GM12878 (cell line): ENCODE measurements around the gene TJAP1. TPM values are rescaled to one million over a fixed set of nuclear protein-coding genes. Genes with fewer than 3 reads are reported as not detected.

Experiments
- ATAC-seq: fragments of 200-7000 bp; cut with Tn5 transposase; 3 replicates; pipeline ENCODE4 v1.9.1; 2020; ENCODE audit warnings: mild to moderate bottlenecking, moderate library complexity
- BruUV-seq: library from RNA; stranded (reverse); fragments of 400-500 nt; replicated peaks from 2 replicates; lab custom pipeline; 2021; lab: Mats Ljungman, UMichigan
- CTCF ChIA-PET: fragments of 300-600 bp; sonication (Branson Sonifier 250); formaldehyde crosslinking; extraction: SDS; loops from one replicate; lab custom pipeline; 2021; ENCODE audit warnings: inconsistent platforms; lab: Yijun Ruan, JAX
- POLR2A ChIA-PET: fragments of 350-600 bp; formaldehyde crosslinking; extraction: SDS; loops from one replicate; lab custom pipeline; 2021; ENCODE audit warnings: inconsistent platforms; lab: Charles Lee
- RAD21 ChIA-PET: fragments of 300-600 bp; sonication (Branson Sonifier 250); formaldehyde crosslinking; loops from one replicate; lab custom pipeline; 2023; ENCODE audit warnings: antibody characterized with exemption; ENCODE audit not compliant: unreplicated experiment; lab: Charles Lee
- SMC1A ChIA-PET: fragments of 300-600 bp; sonication (Branson Sonifier 250); formaldehyde crosslinking; loops from one replicate; lab custom pipeline; 2023; ENCODE audit not compliant: unreplicated experiment, uncharacterized antibody; lab: Charles Lee
- DNase-seq: peaks from one replicate; pipeline ENCODE4 v3.0.0-alpha.2; 2011; ENCODE audit warnings: low read depth, low spot score
- FAIRE-seq: peaks from 3 replicates; lab custom pipeline; 2011; peaks lifted over from hg19 to GRCh38; lab: Jason Lieb, UNC
- H2AFZ ChIP-seq: 2 replicates; pipeline ENCODE4 v1.6.0; 2011; ENCODE audit warnings: low read depth, low read length, control low read depth; ENCODE audit not compliant: control insufficient read depth
- H3K27ac ChIP-seq: 2 replicates; pipeline ENCODE4 v1.5.1; 2011; ENCODE audit warnings: control low read depth; ENCODE audit not compliant: control insufficient read depth, insufficient read depth
- H3K27me3 ChIP-seq, 2 experiments: replicated peaks in 1 of 2; 2 replicates each; pipeline versions ENCODE4 v1.6.0 to v1.6.1; 2011; ENCODE audit warnings: low read length in 1 of 2; ENCODE audit not compliant: control insufficient read depth in 2 of 2, insufficient read depth in 2 of 2
- H3K36me3 ChIP-seq, 2 experiments: 2 replicates each; pipeline ENCODE4 v1.5.1; 2011; ENCODE audit warnings: low read length in 1 of 2; ENCODE audit not compliant: control insufficient read depth in 2 of 2, insufficient read depth in 2 of 2
- H3K4me1 ChIP-seq: 2 replicates; pipeline ENCODE4 v1.6.1; 2011; ENCODE audit warnings: mild to moderate bottlenecking, low read length, moderate library complexity, mixed read lengths; ENCODE audit not compliant: control insufficient read depth, insufficient read depth
- H3K4me2 ChIP-seq: 2 replicates; pipeline ENCODE4 v1.6.0; 2011; ENCODE audit warnings: control low read depth; ENCODE audit not compliant: control insufficient read depth, insufficient read depth
- H3K4me3 ChIP-seq: fragments of 200-600 bp; sonication (generic); 2 replicates; pipeline ENCODE4 v1.5.1; 2016
- H3K79me2 ChIP-seq: 2 replicates; pipeline ENCODE4 v1.6.0; 2011; ENCODE audit warnings: low read length; ENCODE audit not compliant: control insufficient read depth, insufficient read depth
- H3K9ac ChIP-seq: 2 replicates; pipeline ENCODE4 v1.8.0; 2011; ENCODE audit warnings: low read length, control low read depth, mixed read lengths; ENCODE audit not compliant: control insufficient read depth, insufficient read depth
- H3K9me3 ChIP-seq: replicated peaks from 3 replicates; pipeline ENCODE4 v1.5.1; 2011; ENCODE audit warnings: mild to moderate bottlenecking, low read length; ENCODE audit not compliant: control insufficient read depth, insufficient read depth
- H4K20me1 ChIP-seq: 2 replicates; pipeline ENCODE4 v1.6.0; 2011; ENCODE audit not compliant: control insufficient read depth, insufficient read depth
- BMI1 ChIP-seq: fragments of 450-650 bp; IDR thresholded peaks from 2 replicates; pipeline ENCODE4 v1.6.1; 2016; ENCODE audit warnings: mild to moderate bottlenecking, moderate library complexity, borderline replicate concordance
- CREB1 ChIP-seq: IDR thresholded peaks from 2 replicates; pipeline ENCODE4 v1.6.1; 2012; ENCODE audit warnings: low read depth, mild to moderate bottlenecking, inconsistent platforms
- FOS ChIP-seq: IDR thresholded peaks from 3 replicates; pipeline ENCODE4 v1.6.1; 2011; ENCODE audit warnings: borderline replicate concordance; ENCODE audit not compliant: insufficient read length; ENCODE audit errors: extremely low read depth
- MYC ChIP-seq: IDR thresholded peaks from 2 replicates; pipeline ENCODE4 v1.6.1; 2011; ENCODE audit warnings: mild to moderate bottlenecking, low read length, moderate library complexity, inconsistent platforms; ENCODE audit not compliant: insufficient read depth, insufficient replicate concordance, insufficient read length, severe bottlenecking
- POLR2A ChIP-seq: IDR thresholded peaks from 2 replicates; pipeline ENCODE4 v1.6.1; 2011; ENCODE audit warnings: low read depth, mild to moderate bottlenecking, low read length
- RELA ChIP-seq: fragments of 450-650 bp; IDR thresholded peaks from 2 replicates; pipeline ENCODE4 v1.8.0; 2014; ENCODE audit warnings: borderline replicate concordance; ENCODE audit not compliant: partially characterized antibody
- STAT3 ChIP-seq: IDR thresholded peaks from 2 replicates; pipeline ENCODE4 v1.6.1; 2011; ENCODE audit warnings: low read depth, low read length, improper control_type of control experiment
- YBX1 ChIP-seq: fragments of 450-650 bp; IDR thresholded peaks from 2 replicates; pipeline ENCODE4 v1.6.1; 2016; ENCODE audit warnings: antibody characterized with exemption
- ZNF622 ChIP-seq: fragments of 450-650 bp; IDR thresholded peaks from 2 replicates; pipeline ENCODE4 v1.6.1; 2017; ENCODE audit warnings: mild to moderate bottlenecking, inconsistent platforms
- WGBS: methylation state at CpG from one replicate; pipeline ENCODE4 v1.1.6; 2016; ENCODE audit warnings: low lambda C conversion rate; ENCODE audit not compliant: insufficient replicate concordance, insufficient coverage; ENCODE audit errors: missing lambda C conversion rate; 5-methylcytosine and 5-hydroxymethylcytosine counted together
- in situ Hi-C: fragments of 300-500 bp; cut with MboI; formaldehyde crosslinking; loops from 9 replicates; pipeline ENCODE4 v1.14.3; 2018; ENCODE audit warnings: mixed read lengths
- intact Hi-C: fragments of 100-400 bp; cut with micrococcal nuclease; formaldehyde crosslinking; loops from one replicate; pipeline ENCODE4 v1.14.2; 2022; ENCODE audit not compliant: unreplicated experiment
- polyA plus RNA-seq, 11 experiments: library from polyadenylated mRNA; depleted of rRNA in 4 of 11; unstranded in 6 of 11; stranded (reverse) in 5 of 11; fragments of >200 nt; fragmentation: Nextera tagmentation in 4 of 11; fragmentation: Illumina TruSeq in 1 of 11; extraction: Ambion mirVana in 4 of 11; extraction: Trizol in 1 of 11; gene quantifications; 1 replicate in 1 of 11; 2 replicates in 10 of 11; pipeline versions ENCODE4 v1.2.1 to v1.2.3, GENCODE V29; 2011 to 2016; ENCODE audit warnings: inconsistent platforms in 2 of 11, missing spikeins in 2 of 11, low read depth in 1 of 11
- total RNA-seq, 4 experiments: library from RNA; depleted of rRNA in 3 of 4; stranded (reverse); fragments of >200 nt in 3 of 4; fragmentation: Illumina TruSeq in 1 of 4; extraction: Trizol in 1 of 4; gene quantifications; 2 replicates each; pipeline versions ENCODE4 v1.2.1 to v1.2.3, GENCODE V29; 2013 to 2021
- TF ChIP-seq, protein P1 (sequence below): fragments of 450-650 bp; IDR thresholded peaks from 2 replicates; pipeline ENCODE4 v1.6.1; 2018; ENCODE audit warnings: mild to moderate bottlenecking, low read depth, moderate library complexity; ENCODE audit not compliant: partially characterized antibody
- TF ChIP-seq, protein P2 (sequence below): fragments of 450-650 bp; IDR thresholded peaks from 2 replicates; pipeline ENCODE4 v1.6.1; 2017; ENCODE audit warnings: mild to moderate bottlenecking, moderate library complexity
- TF ChIP-seq, protein P3 (sequence below): IDR thresholded peaks from 2 replicates; pipeline ENCODE4 v1.6.1; 2012; ENCODE audit warnings: low read length, inconsistent platforms
- TF ChIP-seq, protein P4 (sequence below): fragments of 450-650 bp; IDR thresholded peaks from 2 replicates; pipeline ENCODE4 v1.6.1; 2017; ENCODE audit warnings: antibody characterized with exemption, mild to moderate bottlenecking, moderate library complexity

TJAP1 gene
- total and polyA plus RNA-seq, 10 of the 15 experiments (the other 5 are each of a cell fraction or from before 2014, with no cell fraction given), result 0.11 to 22.6 (median 12.8) TPM

DNA sequence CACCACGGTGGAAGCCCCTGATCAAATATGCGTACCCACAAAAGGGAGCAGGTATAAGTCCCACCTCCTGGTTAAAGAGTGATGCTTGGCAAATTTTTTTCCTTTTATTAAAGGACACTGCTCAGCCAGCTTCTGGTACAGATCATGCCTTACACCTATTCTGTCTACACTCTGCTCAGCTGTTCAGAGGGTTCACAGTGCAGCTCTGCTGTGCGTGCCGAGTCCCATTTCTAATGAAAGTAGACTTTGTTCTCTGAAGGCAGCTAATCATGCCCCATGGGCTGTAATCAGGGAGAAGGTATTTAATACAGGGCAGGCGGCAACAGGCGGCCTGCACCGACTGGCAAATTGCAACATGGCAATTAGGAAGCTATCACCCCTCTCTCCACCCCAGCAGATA lies 16.5 kb downstream of the TJAP1 start:
- POLR2A ChIA-PET, result interaction anchor here (0.6 to 1.3 kb wide), 3 partner anchors 14 to 109 kb away, joined by 3 to 5 read pairs (median 4); no protein-coding TSS in a partner anchor
- Histone ChIP-seq H3K4me2 (no peak overlapping the region), H3K79me2 (no peaks in the 10 kb centered on the region), H3K9me3 (no peaks in the 10 kb centered on the region), H3K4me3 (no peak overlapping the region), H3K27ac (no peak overlapping the region), H4K20me1 (no peaks in the 10 kb centered on the region; the same call in 1 of the 2 replicates), H3K4me1 (no peaks in the 10 kb centered on the region; the same call in 1 of the 2 replicates), H3K9ac (no peak overlapping the region), H3K36me3 (peaks cover 0 to 4% of the 10 kb centered on the region in 2 experiments; a peak in 2 of 4 replicates), H3K27me3 (no peaks in the 10 kb centered on the region), H2AFZ (no peak overlapping the region)
- CTCF ChIA-PET, result interaction anchor here (1.0 to 7.6 kb wide), 3 partner anchors 13 to 230 kb away, joined by 3 to 70 read pairs (median 4); partner anchors contain the start of gene LRRC73
- in situ Hi-C loops (no loop called here), intact Hi-C loops (no loop called here)
- FAIRE-seq (no peak), DNase-seq (no peak), ATAC-seq (no peak)
- RAD21 ChIA-PET, result no interaction called here
- WGBS, result 95% methylated on average over 7 of the region's 7 CpGs
- BruUV-seq, result no TSS peak
- SMC1A ChIA-PET, result interaction anchor here (1.0 to 1.7 kb wide), 3 partner anchors 8 to 13 kb away, joined by 3 to 5 read pairs (median 5); no protein-coding TSS in a partner anchor
- TF ChIP-seq, protein P1, sequence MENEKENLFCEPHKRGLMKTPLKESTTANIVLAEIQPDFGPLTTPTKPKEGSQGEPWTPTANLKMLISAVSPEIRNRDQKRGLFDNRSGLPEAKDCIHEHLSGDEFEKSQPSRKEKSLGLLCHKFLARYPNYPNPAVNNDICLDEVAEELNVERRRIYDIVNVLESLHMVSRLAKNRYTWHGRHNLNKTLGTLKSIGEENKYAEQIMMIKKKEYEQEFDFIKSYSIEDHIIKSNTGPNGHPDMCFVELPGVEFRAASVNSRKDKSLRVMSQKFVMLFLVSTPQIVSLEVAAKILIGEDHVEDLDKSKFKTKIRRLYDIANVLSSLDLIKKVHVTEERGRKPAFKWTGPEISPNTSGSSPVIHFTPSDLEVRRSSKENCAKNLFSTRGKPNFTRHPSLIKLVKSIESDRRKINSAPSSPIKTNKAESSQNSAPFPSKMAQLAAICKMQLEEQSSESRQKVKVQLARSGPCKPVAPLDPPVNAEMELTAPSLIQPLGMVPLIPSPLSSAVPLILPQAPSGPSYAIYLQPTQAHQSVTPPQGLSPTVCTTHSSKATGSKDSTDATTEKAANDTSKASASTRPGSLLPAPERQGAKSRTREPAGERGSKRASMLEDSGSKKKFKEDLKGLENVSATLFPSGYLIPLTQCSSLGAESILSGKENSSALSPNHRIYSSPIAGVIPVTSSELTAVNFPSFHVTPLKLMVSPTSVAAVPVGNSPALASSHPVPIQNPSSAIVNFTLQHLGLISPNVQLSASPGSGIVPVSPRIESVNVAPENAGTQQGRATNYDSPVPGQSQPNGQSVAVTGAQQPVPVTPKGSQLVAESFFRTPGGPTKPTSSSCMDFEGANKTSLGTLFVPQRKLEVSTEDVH, result no peak
- TF ChIP-seq STAT3, result no peak
- TF ChIP-seq ZNF622, result no peak
- no peak for TF ChIP-seq FOS
- TF ChIP-seq, protein P2, sequence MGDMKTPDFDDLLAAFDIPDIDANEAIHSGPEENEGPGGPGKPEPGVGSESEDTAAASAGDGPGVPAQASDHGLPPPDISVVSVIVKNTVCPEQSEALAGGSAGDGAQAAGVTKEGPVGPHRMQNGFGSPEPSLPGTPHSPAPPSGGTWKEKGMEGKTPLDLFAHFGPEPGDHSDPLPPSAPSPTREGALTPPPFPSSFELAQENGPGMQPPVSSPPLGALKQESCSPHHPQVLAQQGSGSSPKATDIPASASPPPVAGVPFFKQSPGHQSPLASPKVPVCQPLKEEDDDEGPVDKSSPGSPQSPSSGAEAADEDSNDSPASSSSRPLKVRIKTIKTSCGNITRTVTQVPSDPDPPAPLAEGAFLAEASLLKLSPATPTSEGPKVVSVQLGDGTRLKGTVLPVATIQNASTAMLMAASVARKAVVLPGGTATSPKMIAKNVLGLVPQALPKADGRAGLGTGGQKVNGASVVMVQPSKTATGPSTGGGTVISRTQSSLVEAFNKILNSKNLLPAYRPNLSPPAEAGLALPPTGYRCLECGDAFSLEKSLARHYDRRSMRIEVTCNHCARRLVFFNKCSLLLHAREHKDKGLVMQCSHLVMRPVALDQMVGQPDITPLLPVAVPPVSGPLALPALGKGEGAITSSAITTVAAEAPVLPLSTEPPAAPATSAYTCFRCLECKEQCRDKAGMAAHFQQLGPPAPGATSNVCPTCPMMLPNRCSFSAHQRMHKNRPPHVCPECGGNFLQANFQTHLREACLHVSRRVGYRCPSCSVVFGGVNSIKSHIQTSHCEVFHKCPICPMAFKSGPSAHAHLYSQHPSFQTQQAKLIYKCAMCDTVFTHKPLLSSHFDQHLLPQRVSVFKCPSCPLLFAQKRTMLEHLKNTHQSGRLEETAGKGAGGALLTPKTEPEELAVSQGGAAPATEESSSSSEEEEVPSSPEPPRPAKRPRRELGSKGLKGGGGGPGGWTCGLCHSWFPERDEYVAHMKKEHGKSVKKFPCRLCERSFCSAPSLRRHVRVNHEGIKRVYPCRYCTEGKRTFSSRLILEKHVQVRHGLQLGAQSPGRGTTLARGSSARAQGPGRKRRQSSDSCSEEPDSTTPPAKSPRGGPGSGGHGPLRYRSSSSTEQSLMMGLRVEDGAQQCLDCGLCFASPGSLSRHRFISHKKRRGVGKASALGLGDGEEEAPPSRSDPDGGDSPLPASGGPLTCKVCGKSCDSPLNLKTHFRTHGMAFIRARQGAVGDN, result no peak
- TF ChIP-seq, protein P3, sequence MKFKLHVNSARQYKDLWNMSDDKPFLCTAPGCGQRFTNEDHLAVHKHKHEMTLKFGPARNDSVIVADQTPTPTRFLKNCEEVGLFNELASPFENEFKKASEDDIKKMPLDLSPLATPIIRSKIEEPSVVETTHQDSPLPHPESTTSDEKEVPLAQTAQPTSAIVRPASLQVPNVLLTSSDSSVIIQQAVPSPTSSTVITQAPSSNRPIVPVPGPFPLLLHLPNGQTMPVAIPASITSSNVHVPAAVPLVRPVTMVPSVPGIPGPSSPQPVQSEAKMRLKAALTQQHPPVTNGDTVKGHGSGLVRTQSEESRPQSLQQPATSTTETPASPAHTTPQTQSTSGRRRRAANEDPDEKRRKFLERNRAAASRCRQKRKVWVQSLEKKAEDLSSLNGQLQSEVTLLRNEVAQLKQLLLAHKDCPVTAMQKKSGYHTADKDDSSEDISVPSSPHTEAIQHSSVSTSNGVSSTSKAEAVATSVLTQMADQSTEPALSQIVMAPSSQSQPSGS, result no peak
- TF ChIP-seq CREB1, result no peak
- no peak for TF ChIP-seq BMI1
- TF ChIP-seq, protein P4, sequence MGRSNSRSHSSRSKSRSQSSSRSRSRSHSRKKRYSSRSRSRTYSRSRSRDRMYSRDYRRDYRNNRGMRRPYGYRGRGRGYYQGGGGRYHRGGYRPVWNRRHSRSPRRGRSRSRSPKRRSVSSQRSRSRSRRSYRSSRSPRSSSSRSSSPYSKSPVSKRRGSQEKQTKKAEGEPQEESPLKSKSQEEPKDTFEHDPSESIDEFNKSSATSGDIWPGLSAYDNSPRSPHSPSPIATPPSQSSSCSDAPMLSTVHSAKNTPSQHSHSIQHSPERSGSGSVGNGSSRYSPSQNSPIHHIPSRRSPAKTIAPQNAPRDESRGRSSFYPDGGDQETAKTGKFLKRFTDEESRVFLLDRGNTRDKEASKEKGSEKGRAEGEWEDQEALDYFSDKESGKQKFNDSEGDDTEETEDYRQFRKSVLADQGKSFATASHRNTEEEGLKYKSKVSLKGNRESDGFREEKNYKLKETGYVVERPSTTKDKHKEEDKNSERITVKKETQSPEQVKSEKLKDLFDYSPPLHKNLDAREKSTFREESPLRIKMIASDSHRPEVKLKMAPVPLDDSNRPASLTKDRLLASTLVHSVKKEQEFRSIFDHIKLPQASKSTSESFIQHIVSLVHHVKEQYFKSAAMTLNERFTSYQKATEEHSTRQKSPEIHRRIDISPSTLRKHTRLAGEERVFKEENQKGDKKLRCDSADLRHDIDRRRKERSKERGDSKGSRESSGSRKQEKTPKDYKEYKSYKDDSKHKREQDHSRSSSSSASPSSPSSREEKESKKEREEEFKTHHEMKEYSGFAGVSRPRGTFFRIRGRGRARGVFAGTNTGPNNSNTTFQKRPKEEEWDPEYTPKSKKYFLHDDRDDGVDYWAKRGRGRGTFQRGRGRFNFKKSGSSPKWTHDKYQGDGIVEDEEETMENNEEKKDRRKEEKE, result no peak
- no peak for TF ChIP-seq POLR2A
- TF ChIP-seq RELA, result no peak
- no peak for TF ChIP-seq YBX1
- TF ChIP-seq MYC, result no peak
